PC-3 (cell line): Measurements from ENCODE around the gene RPL13.

ENCODE experiments used
- EZH2 ChIP-seq: fragments of 300-600 bp; sonication (generic); IDR thresholded peaks from one replicate; pipeline ENCODE4 v1.6.1; 2017; ENCODE audit warnings: antibody characterized with exemption, mild to moderate bottlenecking, low read length; ENCODE audit not compliant: unreplicated experiment
- EZH2phosphoT487 ChIP-seq: fragments of 300-600 bp; sonication (generic); IDR thresholded peaks from 2 replicates; pipeline ENCODE4 v1.6.1; 2018; ENCODE audit warnings: mild to moderate bottlenecking, antibody characterized with exemption, low read length, borderline replicate concordance
- TF ChIP-seq, protein P1 (sequence below): fragments of 300-600 bp; sonication (generic); conservative IDR thresholded peaks from 2 replicates; pipeline ENCODE4 v1.5.1; 2017; ENCODE audit warnings: antibody characterized with exemption, low read depth, mild to moderate bottlenecking, low read length

DNA sequence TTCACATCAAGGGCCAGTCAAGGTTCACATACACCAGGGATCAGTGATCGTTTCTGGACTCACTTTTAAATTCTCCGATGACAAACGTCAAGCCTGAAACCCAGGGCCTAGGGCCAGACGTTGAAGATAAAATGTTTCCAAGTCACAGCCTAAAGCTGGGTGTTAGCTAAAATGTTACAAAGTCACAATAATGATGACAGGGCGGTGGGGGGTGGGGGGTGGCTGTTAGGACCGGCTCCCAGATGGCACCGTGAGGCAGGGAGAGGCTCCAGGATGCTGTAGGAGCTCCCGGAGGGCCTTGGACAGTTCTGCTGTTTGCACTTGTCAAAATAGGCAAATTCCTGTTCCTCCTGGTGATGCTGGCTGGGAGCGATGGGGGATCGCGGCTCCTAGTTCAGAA is 16.4 kb upstream of the RPL13 start:
- TF ChIP-seq, protein P1, sequence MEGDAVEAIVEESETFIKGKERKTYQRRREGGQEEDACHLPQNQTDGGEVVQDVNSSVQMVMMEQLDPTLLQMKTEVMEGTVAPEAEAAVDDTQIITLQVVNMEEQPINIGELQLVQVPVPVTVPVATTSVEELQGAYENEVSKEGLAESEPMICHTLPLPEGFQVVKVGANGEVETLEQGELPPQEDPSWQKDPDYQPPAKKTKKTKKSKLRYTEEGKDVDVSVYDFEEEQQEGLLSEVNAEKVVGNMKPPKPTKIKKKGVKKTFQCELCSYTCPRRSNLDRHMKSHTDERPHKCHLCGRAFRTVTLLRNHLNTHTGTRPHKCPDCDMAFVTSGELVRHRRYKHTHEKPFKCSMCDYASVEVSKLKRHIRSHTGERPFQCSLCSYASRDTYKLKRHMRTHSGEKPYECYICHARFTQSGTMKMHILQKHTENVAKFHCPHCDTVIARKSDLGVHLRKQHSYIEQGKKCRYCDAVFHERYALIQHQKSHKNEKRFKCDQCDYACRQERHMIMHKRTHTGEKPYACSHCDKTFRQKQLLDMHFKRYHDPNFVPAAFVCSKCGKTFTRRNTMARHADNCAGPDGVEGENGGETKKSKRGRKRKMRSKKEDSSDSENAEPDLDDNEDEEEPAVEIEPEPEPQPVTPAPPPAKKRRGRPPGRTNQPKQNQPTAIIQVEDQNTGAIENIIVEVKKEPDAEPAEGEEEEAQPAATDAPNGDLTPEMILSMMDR, result no peak
- TF ChIP-seq EZH2phosphoT487, result no peak
- TF ChIP-seq EZH2, result no peak
